Astrocyte of the spinal cord (primary cell): Measurements from ENCODE around the gene RANGRF.
A peak's percentile ranks its signal among the peaks of the same experiment; 100 is the strongest.
"Not testable (repeated sequence)": the region's sequence is repeated elsewhere in the genome, so short reads cannot be mapped to it uniquely, and the experiment has no call there.

Experiments
- DNase-seq: peaks from one replicate; pipeline ENCODE4 v3.0.0; 2011; ENCODE audit warnings: low read depth, low spot score
- H3K4me3 ChIP-seq: 2 replicates; pipeline ENCODE4 v1.5.1; 2011; ENCODE audit warnings: low read depth, mild to moderate bottlenecking, low read length, moderate library complexity
- in situ Hi-C: cut with HindIII; loops from 2 replicates; pipeline ENCODE4 v1.10.0; 2017; ENCODE audit warnings: low sequenced_read_pairs
- TF ChIP-seq, protein P1 (sequence below): IDR thresholded peaks from 2 replicates; pipeline ENCODE4 v1.5.1; 2012; ENCODE audit warnings: low read depth, mild to moderate bottlenecking, low read length, inconsistent platforms

The RANGRF gene, protein sequence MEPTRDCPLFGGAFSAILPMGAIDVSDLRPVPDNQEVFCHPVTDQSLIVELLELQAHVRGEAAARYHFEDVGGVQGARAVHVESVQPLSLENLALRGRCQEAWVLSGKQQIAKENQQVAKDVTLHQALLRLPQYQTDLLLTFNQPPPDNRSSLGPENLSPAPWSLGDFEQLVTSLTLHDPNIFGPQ

DNA sequence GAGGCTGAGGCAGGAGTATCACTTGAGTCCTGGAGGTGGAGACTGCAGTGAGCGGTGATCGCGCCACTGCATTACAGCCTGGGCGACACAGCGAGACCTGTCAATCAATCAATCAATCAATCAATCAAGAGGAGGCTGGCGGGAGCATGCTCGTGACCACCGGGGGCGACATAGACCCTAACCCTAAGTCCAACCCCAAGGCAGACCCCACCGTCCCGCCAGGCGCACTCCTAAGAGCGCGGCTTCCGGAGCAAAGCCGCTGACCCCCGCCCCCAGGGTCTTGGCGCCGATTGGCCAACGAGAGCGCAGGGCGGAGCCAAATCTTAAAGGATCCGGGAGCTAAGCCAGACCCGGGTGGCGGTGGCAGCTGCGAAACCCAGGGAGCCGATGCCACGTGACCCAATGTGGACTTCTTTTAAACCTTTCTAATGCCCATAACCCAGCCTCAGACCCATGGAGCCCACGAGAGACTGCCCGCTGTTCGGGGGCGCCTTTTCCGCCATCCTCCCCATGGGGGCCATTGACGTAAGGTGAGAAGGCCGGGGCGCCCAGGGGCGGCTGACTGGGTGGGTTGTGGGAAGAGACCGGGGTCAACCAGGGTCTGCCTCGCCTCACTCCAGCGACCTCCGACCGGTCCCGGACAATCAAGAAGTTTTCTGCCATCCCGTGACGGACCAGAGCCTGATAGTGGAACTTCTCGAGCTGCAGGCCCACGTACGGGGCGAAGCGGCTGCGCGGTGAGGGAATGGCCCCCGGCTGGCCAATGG lies at the start of gene RANGRF:
Gene RANGRF, plus strand, starts transcription at position 335 of the 767 bp plus-strand sequence. Its CDS starts 119 bp downstream, at position 454.
- peak; percentile 82 for DNase-seq
- in situ Hi-C loops = no loop called here

DNA sequence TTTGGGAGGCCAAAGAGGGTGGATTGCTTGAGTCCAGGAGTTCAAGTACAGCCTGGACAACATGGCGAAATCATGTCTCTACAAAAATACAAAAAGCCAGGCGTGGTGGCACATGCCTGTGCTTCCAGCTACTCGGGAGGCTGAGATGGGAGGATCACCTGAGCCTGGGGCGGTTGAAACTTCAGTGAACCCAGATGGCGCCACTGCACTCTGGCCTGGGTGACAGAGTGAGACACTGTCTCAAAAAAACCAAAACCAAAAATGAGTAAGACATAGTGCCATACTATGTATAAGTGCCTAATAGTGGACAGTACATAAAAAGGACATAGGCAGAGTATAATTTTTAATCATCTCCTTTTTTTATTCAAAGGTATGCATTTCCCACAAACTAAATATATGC lies 44.6 kb upstream of the RANGRF start:
- TF ChIP-seq, protein P1, sequence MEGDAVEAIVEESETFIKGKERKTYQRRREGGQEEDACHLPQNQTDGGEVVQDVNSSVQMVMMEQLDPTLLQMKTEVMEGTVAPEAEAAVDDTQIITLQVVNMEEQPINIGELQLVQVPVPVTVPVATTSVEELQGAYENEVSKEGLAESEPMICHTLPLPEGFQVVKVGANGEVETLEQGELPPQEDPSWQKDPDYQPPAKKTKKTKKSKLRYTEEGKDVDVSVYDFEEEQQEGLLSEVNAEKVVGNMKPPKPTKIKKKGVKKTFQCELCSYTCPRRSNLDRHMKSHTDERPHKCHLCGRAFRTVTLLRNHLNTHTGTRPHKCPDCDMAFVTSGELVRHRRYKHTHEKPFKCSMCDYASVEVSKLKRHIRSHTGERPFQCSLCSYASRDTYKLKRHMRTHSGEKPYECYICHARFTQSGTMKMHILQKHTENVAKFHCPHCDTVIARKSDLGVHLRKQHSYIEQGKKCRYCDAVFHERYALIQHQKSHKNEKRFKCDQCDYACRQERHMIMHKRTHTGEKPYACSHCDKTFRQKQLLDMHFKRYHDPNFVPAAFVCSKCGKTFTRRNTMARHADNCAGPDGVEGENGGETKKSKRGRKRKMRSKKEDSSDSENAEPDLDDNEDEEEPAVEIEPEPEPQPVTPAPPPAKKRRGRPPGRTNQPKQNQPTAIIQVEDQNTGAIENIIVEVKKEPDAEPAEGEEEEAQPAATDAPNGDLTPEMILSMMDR = no peak
- DNase-seq = no peak

More for the DNA sequence above, at the start of gene RANGRF:
- H3K4me3 ChIP-seq = peak within 1 kb of the TSS; percentile 65
- TF ChIP-seq, protein P1 = no peak

DNA sequence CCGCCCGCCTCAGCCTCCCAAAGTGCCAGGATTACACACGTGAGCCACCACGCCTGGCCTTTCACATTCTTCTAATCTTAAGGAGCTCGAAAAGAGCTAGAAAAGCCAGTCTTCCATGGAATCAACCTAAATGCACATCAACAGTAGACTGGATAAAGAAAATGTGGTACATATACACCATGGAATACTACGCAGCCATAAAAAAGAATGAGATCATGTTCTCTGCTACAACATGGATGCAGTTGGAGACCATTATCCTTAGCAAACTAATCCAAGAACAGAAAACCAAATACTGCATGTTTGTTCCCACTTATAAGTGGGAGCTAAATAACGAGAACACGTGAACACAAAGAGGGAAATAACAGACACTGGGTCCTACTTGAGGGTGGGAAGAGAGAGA lies 43.7 kb upstream of the RANGRF start:
- no peak for DNase-seq
- TF ChIP-seq, protein P1 = no peak
- in situ Hi-C loops = no loop called here
- H3K4me3 ChIP-seq = no peak overlapping the region

More for the DNA sequence above, 44.6 kb upstream of the RANGRF start:
- no peak overlapping the region for H3K4me3 ChIP-seq
- in situ Hi-C loops = no loop called here

DNA sequence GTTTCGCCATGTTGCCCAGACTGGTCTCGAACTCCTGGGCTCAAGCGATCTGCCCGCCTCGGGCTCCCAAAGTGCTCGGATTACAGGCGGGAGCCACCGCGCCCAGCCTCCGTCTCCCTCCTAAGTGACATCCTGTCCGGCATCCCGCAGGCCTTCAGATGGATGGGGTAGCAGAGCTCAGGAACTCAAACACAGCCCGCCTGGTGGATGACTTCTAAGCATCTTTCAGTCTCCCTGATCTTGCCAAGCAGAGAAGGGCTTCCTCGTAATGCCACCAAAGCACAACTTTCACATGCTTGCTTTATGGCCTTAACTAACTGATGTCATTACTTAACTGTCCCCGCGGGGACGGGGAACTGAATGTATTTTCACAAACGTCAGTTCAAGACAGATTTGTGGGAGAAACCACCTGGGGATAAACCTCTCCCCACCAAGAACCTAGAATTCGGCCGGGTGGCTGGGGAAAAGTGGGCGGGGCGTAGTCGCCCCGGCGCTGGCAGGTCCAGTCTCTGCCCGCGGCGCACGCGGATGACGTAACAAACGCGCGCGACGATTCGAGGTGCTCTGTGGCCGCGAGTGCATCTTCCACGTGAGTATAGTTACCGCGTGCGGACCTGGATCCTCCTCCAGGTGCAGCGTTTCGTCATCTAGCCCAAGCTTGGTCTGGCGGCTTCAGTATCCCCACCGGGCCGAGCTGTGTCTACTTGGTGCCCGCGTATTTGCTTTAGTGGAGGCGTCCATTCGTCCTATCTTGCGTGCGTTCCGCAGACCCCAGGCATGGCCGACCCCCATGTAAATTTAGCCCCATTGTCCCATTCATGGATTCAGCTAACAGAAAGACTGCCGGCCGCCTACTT lies 39.5 kb upstream of the RANGRF start, which contains the start of gene PFAS:
Gene PFAS, plus strand, starts transcription at position 539 of the 857 bp plus-strand sequence. CDS start 4,649 bp downstream, outside the sequence.
- TF ChIP-seq, protein P1 = no peak
- in situ Hi-C loops = no loop called here
- peak; percentile 90 for DNase-seq
- H3K4me3 ChIP-seq = peak within 1 kb of the TSS; percentile 99

DNA sequence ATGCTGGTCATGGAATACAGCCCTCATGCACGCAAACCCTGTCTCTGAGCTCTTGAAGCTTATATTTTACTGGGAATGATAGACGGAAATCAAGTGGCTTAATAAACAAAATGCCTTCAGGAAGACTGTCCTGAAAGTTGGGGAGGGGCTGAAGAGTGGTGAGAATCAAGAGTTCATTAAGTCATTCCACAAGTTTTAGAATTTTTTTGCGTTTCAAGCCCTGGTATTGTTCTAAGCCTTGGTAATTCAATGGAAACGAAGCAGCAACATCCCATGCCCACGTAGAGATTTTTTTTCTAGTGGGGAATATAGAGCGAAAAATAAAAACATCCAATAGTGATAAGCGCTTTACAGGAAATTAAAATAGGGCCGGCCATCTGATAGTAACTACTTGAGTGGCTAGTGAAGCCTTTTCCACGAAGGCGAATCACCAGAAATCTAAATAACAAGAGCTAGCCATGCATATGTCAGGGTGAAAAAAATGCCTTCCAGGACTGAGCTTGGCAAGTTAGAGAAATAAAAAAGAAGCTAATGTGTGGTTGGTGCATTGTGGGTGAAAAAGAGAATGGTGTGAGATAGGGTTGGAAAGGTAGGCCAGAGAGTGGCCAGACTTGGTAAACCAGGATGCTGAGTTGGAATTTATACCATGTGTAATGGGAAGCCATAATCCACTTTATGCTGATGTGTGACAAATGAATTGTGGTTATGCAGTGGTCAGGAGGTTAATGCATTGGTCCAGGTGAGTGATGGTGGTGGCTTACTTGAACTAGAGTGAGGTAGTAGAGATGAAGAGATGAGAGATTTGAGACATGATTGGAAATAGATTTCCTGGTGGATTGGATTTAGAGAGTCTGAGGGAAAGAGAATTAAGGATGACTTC lies 38.6 kb upstream of the RANGRF start:
- in situ Hi-C loops = no loop called here

DNA sequence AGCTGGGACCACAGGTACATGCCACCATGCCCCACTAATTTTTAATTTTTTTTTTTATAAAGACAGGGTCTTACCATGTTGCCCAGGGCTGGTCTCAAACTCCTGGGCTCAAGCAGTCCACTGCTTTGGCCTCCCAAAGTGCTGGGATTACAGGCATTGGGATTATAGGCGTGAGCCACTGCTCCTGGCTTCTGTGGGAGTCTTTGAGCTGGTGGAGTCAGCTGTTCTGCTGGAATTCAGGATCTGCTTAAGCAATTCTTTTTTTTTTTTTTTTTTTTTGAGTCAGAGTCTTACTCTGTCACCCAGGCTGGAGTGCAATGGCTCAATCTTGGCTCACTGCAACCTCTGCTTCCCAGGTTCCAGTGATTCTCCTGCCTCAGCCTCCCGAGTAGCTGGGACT lies 37.1 kb upstream of the RANGRF start:
- in situ Hi-C loops, H3K4me3 ChIP-seq, DNase-seq: not testable (repeated sequence)

More for the DNA sequence above, 38.6 kb upstream of the RANGRF start:
- H3K4me3 ChIP-seq = peak overlapping the region; percentile 99
- TF ChIP-seq, protein P1 = no peak
- DNase-seq = no peak
